Common myeloid progenitor, CD34-positive (primary cell): ENCODE data around the gene PHF2.
A peak's percentile ranks its signal among the peaks of the same experiment; 100 is the strongest.

Source experiments
- CTCF ChIA-PET: fragments of 350-600 bp; sonication (Branson Sonifier 250); formaldehyde crosslinking; loops from one replicate; lab custom pipeline; 2021; ENCODE audit warnings: antibody characterized with exemption; lab: Charles Lee
- POLR2A ChIA-PET: fragments of 350-600 bp; sonication (Branson Sonifier 250); formaldehyde crosslinking; loops from one replicate; lab custom pipeline; 2021; ENCODE audit warnings: antibody characterized with exemption; lab: Charles Lee
- DNase-seq, 3 donors: peaks; one replicate each; pipeline versions ENCODE4 v3.0.0 to v3.0.0-alpha.2; 2013
- H3K27ac ChIP-seq, 2 experiments: 1 replicate in 1 of 2; 2 replicates in 1 of 2; pipeline ENCODE4 v1.7.0; 2013; ENCODE audit warnings: inconsistent platforms in 2 of 2, low read length in 2 of 2, mild to moderate bottlenecking in 2 of 2, low read depth in 1 of 2, moderate library complexity in 1 of 2; ENCODE audit not compliant: severe bottlenecking in 2 of 2, insufficient read depth in 1 of 2, poor library complexity in 1 of 2
- H3K27me3 ChIP-seq, 5 experiments: replicated peaks in 2 of 5; 1 replicate in 3 of 5; 2 replicates in 2 of 5; pipeline versions ENCODE4 v1.6.1 to v1.7.0; 2013; ENCODE audit warnings: low read length in 4 of 5, mild to moderate bottlenecking in 2 of 5, moderate library complexity in 2 of 5, inconsistent platforms in 1 of 5; ENCODE audit not compliant: insufficient read depth in 5 of 5, control insufficient read depth in 4 of 5
- H3K36me3 ChIP-seq, 4 experiments: 1 replicate in 2 of 4; 2 replicates in 2 of 4; pipeline versions ENCODE4 v1.6.1 to v1.7.0; 2013; ENCODE audit warnings: low read length in 3 of 4, control low read depth in 1 of 4, mild to moderate bottlenecking in 1 of 4; ENCODE audit not compliant: control insufficient read depth in 4 of 4, insufficient read depth in 4 of 4
- H3K4me1 ChIP-seq, 4 experiments: 1 replicate in 3 of 4; 2 replicates in 1 of 4; pipeline versions ENCODE4 v1.6.1 to v1.7.1; 2013; ENCODE audit warnings: low read length in 3 of 4, mild to moderate bottlenecking in 3 of 4, control low read depth in 1 of 4, inconsistent platforms in 1 of 4, moderate library complexity in 1 of 4; ENCODE audit not compliant: control insufficient read depth in 4 of 4, insufficient read depth in 4 of 4; ENCODE audit errors: control extremely low read depth in 1 of 4
- H3K4me3 ChIP-seq, 7 experiments: 1 replicate in 4 of 7; 2 replicates in 3 of 7; pipeline versions ENCODE4 v1.5.1 to v1.7.0; 2013; ENCODE audit warnings: mild to moderate bottlenecking in 7 of 7, low read length in 6 of 7, moderate library complexity in 6 of 7, inconsistent platforms in 2 of 7, low read depth in 2 of 7, control low read depth in 1 of 7; ENCODE audit not compliant: insufficient read depth in 4 of 7, control insufficient read depth in 1 of 7; ENCODE audit errors: extremely low read depth in 1 of 7
- H3K9me3 ChIP-seq, 5 experiments: 1 replicate in 4 of 5; 2 replicates in 1 of 5; pipeline versions ENCODE4 v1.6.1 to v1.7.1; 2013; ENCODE audit warnings: low read length in 4 of 5, mild to moderate bottlenecking in 2 of 5, inconsistent platforms in 1 of 5, low read depth in 1 of 5, moderate library complexity in 1 of 5; ENCODE audit not compliant: control insufficient read depth in 4 of 5, insufficient read depth in 2 of 5; ENCODE audit errors: control extremely low read depth in 1 of 5
- WGBS: methylation state at CpG from one replicate; pipeline ENCODE4 v1.1.5; 2013; ENCODE audit not compliant: insufficient coverage; 5-methylcytosine and 5-hydroxymethylcytosine counted together

PHF2 gene

GRCh38 chr9:93599571-93600403, 23.4 kb downstream of the PHF2 start:
- ChIA-PET CTCF (no interaction called here), POLR2A (no interaction called here)
- no peak overlapping the region for H3K27ac ChIP-seq
- H3K36me3 ChIP-seq, result no peaks in the 10 kb centered on the region
- no peak overlapping the region for H3K4me3 ChIP-seq
- H3K4me1 ChIP-seq, result peaks cover 0 to 26% (median 21%) of the 10 kb centered on the region in 4 experiments
- 82% methylated on average over 15 of the region's 17 CpGs for WGBS
- peak in 1 of 3 donors; percentile 28 for DNase-seq
- no peaks in the 10 kb centered on the region for H3K9me3 ChIP-seq
- no peaks in the 10 kb centered on the region for H3K27me3 ChIP-seq

DNA sequence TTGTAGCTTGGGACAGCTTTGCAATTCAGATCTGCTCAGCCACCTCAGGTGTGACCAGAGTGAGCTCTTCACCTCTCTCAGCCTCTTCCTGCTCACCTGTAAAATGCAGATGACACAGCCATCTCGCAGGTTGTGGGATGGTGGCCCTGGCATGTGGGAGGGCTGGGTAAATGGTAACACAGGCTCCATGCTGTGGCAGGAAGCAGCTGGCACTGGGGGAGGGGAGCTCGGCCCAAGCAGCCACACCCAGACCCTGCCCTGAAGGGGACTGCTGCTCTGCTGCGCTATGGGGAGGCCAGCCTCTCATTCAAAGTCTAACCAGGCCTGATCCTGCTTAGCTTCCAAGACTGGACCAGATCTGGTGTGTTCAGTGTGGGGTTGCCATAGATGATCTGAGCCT, 24.1 kb downstream of the PHF2 start:
- WGBS, result 14% methylated on average over 2 of the region's 3 CpGs
- Histone ChIP-seq H3K4me3 (no peak overlapping the region), H3K4me1 (peaks cover 0 to 26% (median 21%) of the 10 kb centered on the region in 4 experiments), H3K9me3 (peaks cover 0 to 5% (median 0%) of the 10 kb centered on the region in 5 experiments), H3K27ac (no peak overlapping the region), H3K36me3 (peaks cover 0 to 2% (median 0%) of the 10 kb centered on the region in 4 experiments), H3K27me3 (no peaks in the 10 kb centered on the region)
- DNase-seq, result peak in 2 of 3 donors; percentile 52 to 80
- ChIA-PET POLR2A (no interaction called here), CTCF (no interaction called here)

GRCh38 chr9:93601063-93601462, 24.7 kb downstream of the PHF2 start:
- peaks cover 0 to 2% (median 0%) of the 10 kb centered on the region in 4 experiments for H3K36me3 ChIP-seq
- WGBS, result 74% methylated on average over 4 of the region's 4 CpGs
- H3K27ac ChIP-seq, result no peak overlapping the region
- H3K4me3 ChIP-seq, result no peak overlapping the region
- ChIA-PET POLR2A (no interaction called here), CTCF (no interaction called here)
- no peak for DNase-seq
- no peaks in the 10 kb centered on the region for H3K27me3 ChIP-seq
- peaks cover 0 to 26% (median 21%) of the 10 kb centered on the region in 4 experiments for H3K4me1 ChIP-seq
- peaks cover 0 to 5% (median 0%) of the 10 kb centered on the region in 5 experiments for H3K9me3 ChIP-seq

DNA sequence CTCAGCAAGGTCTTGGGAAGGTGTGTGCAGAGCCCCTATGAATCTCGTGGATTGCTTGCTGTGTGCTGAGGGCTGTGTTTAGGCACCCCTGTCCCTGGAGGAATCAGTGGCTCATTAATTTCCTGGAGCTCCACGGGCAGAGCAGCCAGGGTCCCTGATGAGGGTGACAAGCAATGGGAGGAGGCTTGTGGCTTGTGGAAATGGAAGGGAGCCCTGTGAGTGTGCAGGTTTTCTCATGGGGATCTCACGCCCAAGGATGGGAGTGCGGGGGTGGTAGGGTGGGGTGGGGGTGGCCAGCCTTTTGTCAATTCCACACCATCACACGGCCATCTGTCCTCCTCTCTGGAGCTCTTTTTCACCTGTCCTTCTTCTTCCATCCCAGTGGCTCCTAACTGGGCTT, 25.3 kb downstream of the PHF2 start:
- POLR2A ChIA-PET, result no interaction called here
- 83% methylated on average over 3 of the region's 5 CpGs for WGBS
- no peak overlapping the region for H3K4me3 ChIP-seq
- CTCF ChIA-PET, result no interaction called here
- H3K36me3 ChIP-seq, result peaks cover 0 to 2% (median 0%) of the 10 kb centered on the region in 4 experiments
- H3K4me1 ChIP-seq, result peaks cover 0 to 26% (median 21%) of the 10 kb centered on the region in 4 experiments
- no peak overlapping the region for H3K27ac ChIP-seq
- H3K27me3 ChIP-seq, result no peaks in the 10 kb centered on the region
- peaks cover 0 to 7% (median 0%) of the 10 kb centered on the region in 5 experiments for H3K9me3 ChIP-seq
- no peak for DNase-seq

DNA sequence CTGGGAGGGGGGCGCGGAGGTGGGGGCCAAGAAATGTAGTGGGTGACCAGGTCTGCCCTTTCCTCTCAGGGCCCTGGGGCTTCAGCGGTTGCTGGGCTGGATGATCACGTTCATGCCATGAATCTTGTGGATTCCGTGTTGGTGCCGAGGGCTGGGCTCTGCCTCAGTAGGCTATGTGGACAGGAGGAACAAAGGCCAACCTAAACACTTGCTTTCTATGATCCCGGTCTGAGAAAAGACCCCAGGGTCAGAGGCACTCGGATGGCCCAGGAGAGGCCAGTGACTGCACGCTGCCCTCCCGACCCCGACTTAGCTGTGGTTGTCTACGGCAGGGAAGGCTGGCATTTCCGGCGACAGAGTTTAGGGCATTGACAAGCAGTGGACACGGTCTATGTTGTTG, 26.6 kb downstream of the PHF2 start:
- CTCF ChIA-PET, result no interaction called here

DNA sequence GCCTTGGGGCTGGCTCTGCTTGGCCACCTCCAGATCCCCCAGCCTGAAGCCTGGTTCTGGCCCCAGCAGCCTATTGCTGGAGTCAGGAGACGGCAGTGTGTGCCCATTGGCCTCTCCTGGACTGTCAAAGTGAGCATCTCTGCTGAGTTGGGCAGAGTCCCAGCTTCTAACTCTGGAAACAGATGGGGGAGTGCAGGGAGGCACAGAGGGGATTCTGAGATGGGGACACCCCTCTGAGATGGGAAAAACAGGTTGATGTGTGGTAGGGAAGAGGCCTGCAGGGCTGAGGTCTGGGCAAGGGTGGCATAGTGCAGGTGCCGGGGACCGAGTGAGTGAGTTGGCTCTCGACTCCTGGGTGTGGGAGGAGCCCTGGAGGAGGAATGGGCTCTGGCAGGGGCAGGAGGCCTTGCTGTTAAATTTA, 27.5 kb downstream of the PHF2 start:
- no peak overlapping the region for H3K27ac ChIP-seq
- no peaks in the 10 kb centered on the region for H3K27me3 ChIP-seq
- peaks cover 0 to 14% (median 0%) of the 10 kb centered on the region in 5 experiments for H3K9me3 ChIP-seq
- H3K4me1 ChIP-seq, result peaks cover 0 to 18% (median 14%) of the 10 kb centered on the region in 4 experiments
- ChIA-PET POLR2A (no interaction called here), CTCF (no interaction called here)
- no peak for DNase-seq
- peaks cover 0 to 2% (median 0%) of the 10 kb centered on the region in 4 experiments for H3K36me3 ChIP-seq
- WGBS, result 100% methylated on average over 3 of the region's 4 CpGs
- H3K4me3 ChIP-seq, result no peak overlapping the region

More for the DNA sequence above, 26.6 kb downstream of the PHF2 start:
- WGBS, result 98% methylated on average over 15 of the region's 15 CpGs
- Histone ChIP-seq H3K9me3 (peaks cover 0 to 13% (median 0%) of the 10 kb centered on the region in 5 experiments), H3K27ac (no peak overlapping the region), H3K36me3 (peaks cover 0 to 2% (median 0%) of the 10 kb centered on the region in 4 experiments), H3K27me3 (no peaks in the 10 kb centered on the region), H3K4me3 (no peak overlapping the region), H3K4me1 (peaks cover 0 to 26% (median 20%) of the 10 kb centered on the region in 4 experiments)
- DNase-seq, result no peak
- POLR2A ChIA-PET, result no interaction called here

GRCh38 chr9:93606187-93606586, 29.8 kb downstream of the PHF2 start:
- ChIA-PET CTCF (no interaction called here), POLR2A (no interaction called here)
- peaks cover 0 to 2% (median 0%) of the 10 kb centered on the region in 4 experiments for H3K4me1 ChIP-seq
- no peak for DNase-seq
- peaks cover 0 to 28% (median 4%) of the 10 kb centered on the region in 5 experiments for H3K9me3 ChIP-seq
- H3K36me3 ChIP-seq, result peaks cover 0 to 2% (median 0%) of the 10 kb centered on the region in 4 experiments
- H3K27ac ChIP-seq, result no peak overlapping the region
- WGBS, result 100% methylated on average over 1 of the region's 3 CpGs
- no peak overlapping the region for H3K4me3 ChIP-seq
- no peaks in the 10 kb centered on the region for H3K27me3 ChIP-seq
